ENCODE measurements around the gene FUNDC1. TPM values are rescaled to one million over a fixed set of nuclear protein-coding genes. Genes with fewer than 3 reads are reported as not detected.

FUNDC1 gene
- total and polyA plus RNA-seq, 2 of the 4 experiments (the other 2 are of a cell fraction): 8.6 to 13.1 TPM

- no peak overlapping the region for H2AK5ac ChIP-seq (ENCODE audit: low read depth, low read length)
- TF ChIP-seq RAD21 (IDR thresholded peaks at IDR 0.05; ENCODE audit: low read length) (no peak), FOS (IDR thresholded peaks at IDR 0.05; ENCODE audit: low read depth, low read length) (no peak), ELK1 (IDR thresholded peaks at IDR 0.05; ENCODE audit: borderline replicate concordance, low read depth, low read length) (no peak), SMC3 (IDR thresholded peaks at IDR 0.05; ENCODE audit: low read depth, low read length) (no peak), MAFK (IDR thresholded peaks at IDR 0.05; ENCODE audit: low read depth, low read length) (no peak), USF2 (IDR thresholded peaks at IDR 0.05; ENCODE audit: low read depth, low read length) (no peak), POLR2A (IDR thresholded peaks at IDR 0.05; ENCODE audit: low read depth, low read length) (no peak), MXI1 (IDR thresholded peaks at IDR 0.05; ENCODE audit: borderline replicate concordance, low read depth, low read length) (no peak), BHLHE40 (IDR thresholded peaks at IDR 0.05; ENCODE audit: low read depth, low read length) (no peak), CTCF (conservative IDR thresholded peaks at IDR 0.05; ENCODE audit: low read depth, low read length) (no peak), RFX5 (IDR thresholded peaks at IDR 0.05; ENCODE audit: low read depth, low read length) (no peak)
- H3K4me2 ChIP-seq (ENCODE audit: low read depth, low read length): no peak overlapping the region
- no peak overlapping the region for H2BK20ac ChIP-seq (ENCODE audit: low read depth, low read length)
- H3K27me3 ChIP-seq (ENCODE audit: control insufficient read depth, insufficient read depth, low read length): peaks cover 3% of the 10 kb centered on the region
- BruUV-seq (replicated peaks): no TSS peak
- H3K9me1 ChIP-seq (ENCODE audit: insufficient read depth, low read length): no peaks in the 10 kb centered on the region
- no CpG with 5 or more reads among the region's 2 CpGs for WGBS, 2 experiments (ENCODE audit: extremely low coverage in 2 of 2, insufficient read length in 1 of 2)
- no peak overlapping the region for H3K56ac ChIP-seq (ENCODE audit: extremely low read depth, insufficient read depth, low read length)
- no peak overlapping the region for H2BK5ac ChIP-seq (ENCODE audit: low read depth, low read length, poor library complexity, severe bottlenecking)
- no peak overlapping the region for H3K4ac ChIP-seq (ENCODE audit: low read depth, low read length)
- no peak overlapping the region for H2AFZ ChIP-seq (replicated peaks; ENCODE audit: low read length, poor library complexity)
- H3K9me3 ChIP-seq (ENCODE audit: control insufficient read depth, insufficient read depth, low read length): no peaks in the 10 kb centered on the region
- H3K18ac ChIP-seq (ENCODE audit: low read depth, low read length): no peak overlapping the region
- no peak overlapping the region for H2AK9ac ChIP-seq (replicated peaks; ENCODE audit: low read depth, low read length, poor library complexity)
- no peak overlapping the region for H2BK15ac ChIP-seq (ENCODE audit: low read depth, low read length)
- no peak overlapping the region for H4K91ac ChIP-seq (ENCODE audit: insufficient read depth, low read depth, low read length)
- no peak overlapping the region for H3K9ac ChIP-seq (ENCODE audit: low read depth, low read length)
- no peak overlapping the region for H3K27ac ChIP-seq (ENCODE audit: insufficient read depth, low read length)
- no peaks in the 10 kb centered on the region for H3K79me1 ChIP-seq (ENCODE audit: low read depth in 1 of 2, low read length in 2 of 2)
- H3K23ac ChIP-seq (ENCODE audit: low read depth, low read length): no peak overlapping the region
- no peaks in the 10 kb centered on the region for H3K4me1 ChIP-seq (ENCODE audit: control insufficient read depth, insufficient read depth, low read length)
- H3K36me3 ChIP-seq (ENCODE audit: control insufficient read depth, insufficient read depth, low read length): no peaks in the 10 kb centered on the region
- ChIA-PET POLR2A (ENCODE audit: unreplicated experiment) (no interaction called here), CTCF (no interaction called here)
- H4K8ac ChIP-seq (ENCODE audit: low read depth in 2 of 2, low read length in 2 of 2): no peak overlapping the region
- H3K14ac ChIP-seq (replicated peaks; ENCODE audit: low read depth, low read length): no peak overlapping the region
- H4K5ac ChIP-seq (ENCODE audit: low read depth, low read length): no peak overlapping the region
- dilution Hi-C loops (cut with HindIII; ENCODE audit: low sequenced_read_pairs, unreplicated experiment): no loop called here
- no peak for DNase-seq
- in situ Hi-C loops (cut with MboI; ENCODE audit: low sequenced_read_pairs): no loop called here
- ATAC-seq (ENCODE audit: low read depth): no peak
- intact Hi-C loops (cut with micrococcal nuclease): no loop called here
- no peak overlapping the region for H3K4me3 ChIP-seq (ENCODE audit: insufficient read depth, low read depth, low read length)
- no peak overlapping the region for H2BK120ac ChIP-seq (ENCODE audit: low read depth, low read length)
- no peaks in the 10 kb centered on the region for H4K20me1 ChIP-seq (ENCODE audit: insufficient read depth, low read length)
Observed at GRCh38 chrX:44506678-44507077, 36.0 kb downstream of the FUNDC1 start.
